GM23248 (cell line): ENCODE data around the gene PHF12.

Source experiments
- EZH2 ChIP-seq: fragments of 200-600 bp; sonication (generic); IDR thresholded peaks from 2 replicates; pipeline ENCODE4 v1.6.1; 2018; ENCODE audit warnings: antibody characterized with exemption, mild to moderate bottlenecking; ENCODE audit not compliant: insufficient read depth, poor library complexity, severe bottlenecking
- EZH2phosphoT487 ChIP-seq: fragments of 200-600 bp; sonication (generic); IDR thresholded peaks from 2 replicates; pipeline ENCODE4 v1.6.1; 2018; ENCODE audit warnings: antibody characterized with exemption, moderate library complexity, mild to moderate bottlenecking, low read depth; ENCODE audit not compliant: insufficient read depth

GRCh38 chr17:28978356-28978964 lies 27.1 kb upstream of the PHF12 start:
- TF ChIP-seq EZH2phosphoT487 (no peak), EZH2 (no peak)
